HEK293 (cell line): ENCODE measurements around the gene KDM6A.
"Not testable (repeated sequence)": the region's sequence is repeated elsewhere in the genome, so short reads cannot be mapped to it uniquely, and the experiment has no call there.

Experiments used
- CTCF ChIA-PET: fragments of 350-600 bp; formaldehyde crosslinking; extraction: SDS; loops from one replicate; lab custom pipeline; 2021; ENCODE audit warnings: antibody characterized with exemption; lab: Yijun Ruan, JAX
- POLR2A ChIA-PET: fragments of 300-600 bp; formaldehyde crosslinking; extraction: SDS; loops from one replicate; lab custom pipeline; 2020; ENCODE audit warnings: antibody characterized with exemption, inconsistent platforms; lab: Yijun Ruan, JAX
- H3K27ac ChIP-seq: fragments of 200-500 bp; sonication (Bioruptor generic); 2 replicates; pipeline ENCODE4 v1.5.1; 2014; ENCODE audit warnings: low read depth, low read length, control low read depth, inconsistent platforms; ENCODE audit errors: extremely low read depth
- H3K36me3 ChIP-seq, 2 experiments: fragments of 200-500 bp in 1 of 2; sonication (Bioruptor generic) in 1 of 2; 1 replicate in 1 of 2; 2 replicates in 1 of 2; pipeline ENCODE4 v1.5.1; 2014 to 2017; ENCODE audit warnings: inconsistent platforms in 2 of 2, low read length in 2 of 2; ENCODE audit not compliant: control insufficient read depth in 2 of 2, insufficient read depth in 1 of 2
- H3K4me1 ChIP-seq: fragments of 200-500 bp; sonication (Bioruptor generic); 2 replicates; pipeline ENCODE4 v1.5.1; 2014; ENCODE audit warnings: mild to moderate bottlenecking, low read length, inconsistent platforms; ENCODE audit not compliant: control insufficient read depth, insufficient read depth
- H3K4me3 ChIP-seq: 2 replicates; pipeline ENCODE4 v1.5.1; 2011; ENCODE audit warnings: low read depth, mild to moderate bottlenecking, control low read depth, low read length, moderate library complexity
- H3K9me3 ChIP-seq: fragments of 200-500 bp; sonication (Bioruptor generic); 2 replicates; pipeline ENCODE4 v1.5.1; 2014; ENCODE audit warnings: low read depth, low read length, inconsistent platforms; ENCODE audit not compliant: control insufficient read depth, insufficient read depth
- HOXA7 ChIP-seq: sonication (generic); formaldehyde crosslinking; IDR thresholded peaks from 2 replicates; pipeline ENCODE4 v1.8.1; 2022; ENCODE audit warnings: missing genetic modification reagents, borderline replicate concordance
- SP7 ChIP-seq: fragments of 450-650 bp; formaldehyde crosslinking; IDR thresholded peaks from 2 replicates; pipeline ENCODE4 v1.5.1; 2016; ENCODE audit warnings: missing biosample characterization, missing genetic modification characterization
- YY1 ChIP-seq: fragments of 450-650 bp; formaldehyde crosslinking; IDR thresholded peaks from 2 replicates; pipeline ENCODE4 v1.5.1; 2018; ENCODE audit warnings: missing biosample characterization, missing genetic modification characterization
- ZBTB44 ChIP-seq: fragments of 450-650 bp; IDR thresholded peaks from 2 replicates; pipeline ENCODE4 v1.5.1; 2018; ENCODE audit warnings: missing biosample characterization, mild to moderate bottlenecking, missing genetic modification characterization
- ZNF146 ChIP-seq: fragments of 450-650 bp; formaldehyde crosslinking; IDR thresholded peaks from 2 replicates; pipeline ENCODE4 v1.5.1; 2016; ENCODE audit warnings: missing biosample characterization, missing genetic modification characterization
- ZNF184 ChIP-seq: fragments of 450-650 bp; IDR thresholded peaks from 2 replicates; pipeline ENCODE4 v1.5.1; 2018; ENCODE audit warnings: missing biosample characterization, mild to moderate bottlenecking, missing genetic modification characterization
- ZNF2 ChIP-seq: fragments of 450-650 bp; formaldehyde crosslinking; IDR thresholded peaks from 2 replicates; pipeline ENCODE4 v1.5.1; 2016; ENCODE audit warnings: missing biosample characterization, missing genetic modification characterization
- ZNF37A ChIP-seq: fragments of 450-650 bp; IDR thresholded peaks from 2 replicates; pipeline ENCODE4 v1.5.1; 2018; ENCODE audit warnings: missing biosample characterization, missing genetic modification characterization
- ZNF514 ChIP-seq: fragments of 450-650 bp; formaldehyde crosslinking; IDR thresholded peaks from 2 replicates; pipeline ENCODE4 v1.5.1; 2016; ENCODE audit warnings: missing biosample characterization, missing genetic modification characterization
- ZNF660 ChIP-seq: fragments of 450-650 bp; IDR thresholded peaks from 2 replicates; pipeline ENCODE4 v1.5.1; 2018; ENCODE audit warnings: missing biosample characterization, mild to moderate bottlenecking, missing genetic modification characterization
- ZNF76 ChIP-seq: fragments of 450-650 bp; formaldehyde crosslinking; IDR thresholded peaks from 2 replicates; pipeline ENCODE4; 2016; ENCODE audit warnings: low read depth, missing biosample characterization, missing genetic modification characterization, borderline replicate concordance
- TF ChIP-seq, protein P1 (sequence below): fragments of 450-650 bp; formaldehyde crosslinking; conservative IDR thresholded peaks from 2 replicates; pipeline ENCODE4 v1.5.1; 2016; ENCODE audit warnings: low read depth, missing biosample characterization, missing genetic modification characterization
- TF ChIP-seq, protein P2 (sequence below): fragments of 450-650 bp; formaldehyde crosslinking; IDR thresholded peaks from 2 replicates; pipeline ENCODE4 v1.5.1; 2016; ENCODE audit warnings: missing biosample characterization, missing genetic modification characterization
- TF ChIP-seq, protein P3 (sequence below): fragments of 450-650 bp; formaldehyde crosslinking; IDR thresholded peaks from 2 replicates; pipeline ENCODE4 v1.5.1; 2017; ENCODE audit warnings: missing biosample characterization, missing genetic modification characterization

The KDM6A gene

DNA sequence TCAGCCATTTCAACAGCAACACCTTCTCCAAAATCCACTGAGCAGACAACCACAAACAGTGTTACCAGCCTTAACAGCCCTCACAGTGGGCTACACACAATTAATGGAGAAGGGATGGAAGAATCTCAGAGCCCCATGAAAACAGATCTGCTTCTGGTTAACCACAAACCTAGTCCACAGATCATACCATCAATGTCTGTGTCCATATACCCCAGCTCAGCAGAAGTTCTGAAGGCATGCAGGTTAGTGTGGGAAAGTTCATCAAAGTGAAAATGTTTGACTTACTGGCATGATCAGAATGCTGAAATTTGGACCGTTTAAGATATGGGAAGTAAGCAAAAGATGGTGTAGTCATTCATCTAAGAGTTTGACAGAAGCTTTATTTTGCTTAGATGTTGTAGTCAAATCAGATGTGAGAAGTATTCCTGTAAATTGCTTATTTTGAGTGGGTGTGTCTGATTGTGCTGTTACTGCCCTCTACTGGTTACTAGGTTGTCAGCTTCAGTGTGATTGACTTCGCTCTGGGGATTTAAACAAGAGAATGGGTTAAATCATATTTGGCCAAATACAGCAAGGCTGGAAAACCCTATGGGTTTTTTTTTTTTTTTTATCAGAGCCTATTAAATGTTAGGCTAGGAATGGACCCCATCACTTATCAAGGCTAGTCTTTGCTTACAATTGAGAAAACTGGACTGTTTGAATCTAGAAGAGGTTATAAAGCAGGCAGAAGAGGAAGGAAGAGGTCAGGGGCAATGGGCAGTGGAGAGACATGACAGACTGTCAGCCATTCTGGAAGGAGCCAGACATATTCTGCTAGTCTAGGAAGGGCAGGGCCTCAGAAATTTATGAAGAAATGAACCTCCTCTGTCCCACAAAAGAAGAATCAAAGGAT is 197.4 kb downstream of the KDM6A start (continued):
- TF ChIP-seq, protein P1, sequence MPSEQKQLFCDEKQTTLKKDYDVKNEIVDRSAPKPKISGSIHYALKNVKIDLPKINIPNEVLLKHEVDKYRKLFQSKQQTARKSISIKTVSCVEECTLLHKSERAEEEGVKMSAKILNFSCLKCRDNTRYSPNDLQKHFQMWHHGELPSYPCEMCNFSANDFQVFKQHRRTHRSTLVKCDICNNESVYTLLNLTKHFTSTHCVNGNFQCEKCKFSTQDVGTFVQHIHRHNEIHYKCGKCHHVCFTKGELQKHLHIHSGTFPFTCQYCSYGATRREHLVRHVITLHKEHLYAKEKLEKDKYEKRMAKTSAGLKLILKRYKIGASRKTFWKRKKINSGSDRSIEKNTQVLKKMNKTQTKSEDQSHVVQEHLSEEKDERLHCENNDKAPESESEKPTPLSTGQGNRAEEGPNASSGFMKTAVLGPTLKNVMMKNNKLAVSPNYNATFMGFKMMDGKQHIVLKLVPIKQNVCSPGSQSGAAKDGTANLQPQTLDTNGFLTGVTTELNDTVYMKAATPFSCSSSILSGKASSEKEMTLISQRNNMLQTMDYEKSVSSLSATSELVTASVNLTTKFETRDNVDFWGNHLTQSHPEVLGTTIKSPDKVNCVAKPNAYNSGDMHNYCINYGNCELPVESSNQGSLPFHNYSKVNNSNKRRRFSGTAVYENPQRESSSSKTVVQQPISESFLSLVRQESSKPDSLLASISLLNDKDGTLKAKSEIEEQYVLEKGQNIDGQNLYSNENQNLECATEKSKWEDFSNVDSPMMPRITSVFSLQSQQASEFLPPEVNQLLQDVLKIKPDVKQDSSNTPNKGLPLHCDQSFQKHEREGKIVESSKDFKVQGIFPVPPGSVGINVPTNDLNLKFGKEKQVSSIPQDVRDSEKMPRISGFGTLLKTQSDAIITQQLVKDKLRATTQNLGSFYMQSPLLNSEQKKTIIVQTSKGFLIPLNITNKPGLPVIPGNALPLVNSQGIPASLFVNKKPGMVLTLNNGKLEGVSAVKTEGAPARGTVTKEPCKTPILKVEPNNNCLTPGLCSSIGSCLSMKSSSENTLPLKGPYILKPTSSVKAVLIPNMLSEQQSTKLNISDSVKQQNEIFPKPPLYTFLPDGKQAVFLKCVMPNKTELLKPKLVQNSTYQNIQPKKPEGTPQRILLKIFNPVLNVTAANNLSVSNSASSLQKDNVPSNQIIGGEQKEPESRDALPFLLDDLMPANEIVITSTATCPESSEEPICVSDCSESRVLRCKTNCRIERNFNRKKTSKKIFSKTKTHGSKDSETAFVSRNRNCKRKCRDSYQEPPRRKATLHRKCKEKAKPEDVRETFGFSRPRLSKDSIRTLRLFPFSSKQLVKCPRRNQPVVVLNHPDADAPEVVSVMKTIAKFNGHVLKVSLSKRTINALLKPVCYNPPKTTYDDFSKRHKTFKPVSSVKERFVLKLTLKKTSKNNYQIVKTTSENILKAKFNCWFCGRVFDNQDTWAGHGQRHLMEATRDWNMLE (tag by site-specific recombination): no peak
- no peak for TF ChIP-seq YY1 (tag by site-specific recombination)
- TF ChIP-seq, protein P2, sequence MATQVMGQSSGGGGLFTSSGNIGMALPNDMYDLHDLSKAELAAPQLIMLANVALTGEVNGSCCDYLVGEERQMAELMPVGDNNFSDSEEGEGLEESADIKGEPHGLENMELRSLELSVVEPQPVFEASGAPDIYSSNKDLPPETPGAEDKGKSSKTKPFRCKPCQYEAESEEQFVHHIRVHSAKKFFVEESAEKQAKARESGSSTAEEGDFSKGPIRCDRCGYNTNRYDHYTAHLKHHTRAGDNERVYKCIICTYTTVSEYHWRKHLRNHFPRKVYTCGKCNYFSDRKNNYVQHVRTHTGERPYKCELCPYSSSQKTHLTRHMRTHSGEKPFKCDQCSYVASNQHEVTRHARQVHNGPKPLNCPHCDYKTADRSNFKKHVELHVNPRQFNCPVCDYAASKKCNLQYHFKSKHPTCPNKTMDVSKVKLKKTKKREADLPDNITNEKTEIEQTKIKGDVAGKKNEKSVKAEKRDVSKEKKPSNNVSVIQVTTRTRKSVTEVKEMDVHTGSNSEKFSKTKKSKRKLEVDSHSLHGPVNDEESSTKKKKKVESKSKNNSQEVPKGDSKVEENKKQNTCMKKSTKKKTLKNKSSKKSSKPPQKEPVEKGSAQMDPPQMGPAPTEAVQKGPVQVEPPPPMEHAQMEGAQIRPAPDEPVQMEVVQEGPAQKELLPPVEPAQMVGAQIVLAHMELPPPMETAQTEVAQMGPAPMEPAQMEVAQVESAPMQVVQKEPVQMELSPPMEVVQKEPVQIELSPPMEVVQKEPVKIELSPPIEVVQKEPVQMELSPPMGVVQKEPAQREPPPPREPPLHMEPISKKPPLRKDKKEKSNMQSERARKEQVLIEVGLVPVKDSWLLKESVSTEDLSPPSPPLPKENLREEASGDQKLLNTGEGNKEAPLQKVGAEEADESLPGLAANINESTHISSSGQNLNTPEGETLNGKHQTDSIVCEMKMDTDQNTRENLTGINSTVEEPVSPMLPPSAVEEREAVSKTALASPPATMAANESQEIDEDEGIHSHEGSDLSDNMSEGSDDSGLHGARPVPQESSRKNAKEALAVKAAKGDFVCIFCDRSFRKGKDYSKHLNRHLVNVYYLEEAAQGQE (tag by site-specific recombination): no peak
- TF ChIP-seq, protein P3, sequence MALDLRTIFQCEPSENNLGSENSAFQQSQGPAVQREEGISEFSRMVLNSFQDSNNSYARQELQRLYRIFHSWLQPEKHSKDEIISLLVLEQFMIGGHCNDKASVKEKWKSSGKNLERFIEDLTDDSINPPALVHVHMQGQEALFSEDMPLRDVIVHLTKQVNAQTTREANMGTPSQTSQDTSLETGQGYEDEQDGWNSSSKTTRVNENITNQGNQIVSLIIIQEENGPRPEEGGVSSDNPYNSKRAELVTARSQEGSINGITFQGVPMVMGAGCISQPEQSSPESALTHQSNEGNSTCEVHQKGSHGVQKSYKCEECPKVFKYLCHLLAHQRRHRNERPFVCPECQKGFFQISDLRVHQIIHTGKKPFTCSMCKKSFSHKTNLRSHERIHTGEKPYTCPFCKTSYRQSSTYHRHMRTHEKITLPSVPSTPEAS (tag by site-specific recombination): no peak
- no peak for TF ChIP-seq ZNF76
- TF ChIP-seq ZNF514 (tag by site-specific recombination): no peak
- no peak for TF ChIP-seq HOXA7 (CRISPR knock-in tag)
- TF ChIP-seq ZNF2 (tag by site-specific recombination): no peak
- TF ChIP-seq SP7 (tag by site-specific recombination): no peak
- TF ChIP-seq ZNF184: no peak
- TF ChIP-seq ZNF660 (tag by site-specific recombination): peak; percentile 27; the same call in 1 of the 2 replicates
- no peak for TF ChIP-seq ZBTB44
- TF ChIP-seq ZNF37A: no peak

GRCh38 chrX:45073011-45073410 is 200.0 kb downstream of the KDM6A start:
- H3K4me1 ChIP-seq, H3K4me3 ChIP-seq, H3K9me3 ChIP-seq, H3K27ac ChIP-seq, CTCF ChIA-PET, POLR2A ChIA-PET: not testable (repeated sequence)
- peaks cover 28 to 34% of the 10 kb centered on the region in 2 experiments for H3K36me3 ChIP-seq
- TF ChIP-seq ZNF146: peak; percentile 94
